MG63 (cell line): ENCODE data around the gene TCAIM. TPM values are rescaled to one million over a fixed set of nuclear protein-coding genes. Genes with fewer than 3 reads are reported as not detected.

ENCODE experiments used
- DNase-seq: peaks from one replicate; pipeline ENCODE4 v3.0.0-alpha.2; 2020
- H3K27me3 ChIP-seq: fragments of 250-450 bp; sonication (Bioruptor Pico); 2 replicates; pipeline ENCODE4 v1.5.1; 2020; ENCODE audit warnings: mild to moderate bottlenecking, moderate library complexity
- H3K36me3 ChIP-seq: fragments of 250-450 bp; sonication (Bioruptor Pico); 2 replicates; pipeline ENCODE4 v1.5.1; 2020; ENCODE audit warnings: mild to moderate bottlenecking, moderate library complexity
- H3K4me3 ChIP-seq: fragments of 250-450 bp; sonication (Bioruptor Pico); 2 replicates; pipeline ENCODE4 v1.5.1; 2020; ENCODE audit warnings: mild to moderate bottlenecking, moderate library complexity
- H3K9me3 ChIP-seq: fragments of 250-450 bp; sonication (Bioruptor Pico); 2 replicates; pipeline ENCODE4 v1.5.1; 2020; ENCODE audit warnings: mild to moderate bottlenecking, moderate library complexity
- total RNA-seq: library from RNA; depleted of rRNA; stranded (reverse); fragments of >200 nt; shearing (Covaris generic); gene quantifications from 2 replicates; pipeline ENCODE4 v1.2.3, GENCODE V29; 2014; ENCODE audit warnings: low replicate concordance

TCAIM gene
- total RNA-seq, 1 experiment from 2014 or later, result 15.2 TPM

GRCh38 chr3:44419923-44420650 lies 81.5 kb downstream of the TCAIM start:
- Histone ChIP-seq H3K36me3 (no peaks in the 10 kb centered on the region), H3K4me3 (no peak overlapping the region), H3K27me3 (no peaks in the 10 kb centered on the region), H3K9me3 (no peaks in the 10 kb centered on the region)
- no peak for DNase-seq

- no peak for DNase-seq
- no peaks in the 10 kb centered on the region for H3K9me3 ChIP-seq
- no peaks in the 10 kb centered on the region for H3K36me3 ChIP-seq
Observed at GRCh38 chr3:44420676-44421075, 82.1 kb downstream of the TCAIM start.

DNA sequence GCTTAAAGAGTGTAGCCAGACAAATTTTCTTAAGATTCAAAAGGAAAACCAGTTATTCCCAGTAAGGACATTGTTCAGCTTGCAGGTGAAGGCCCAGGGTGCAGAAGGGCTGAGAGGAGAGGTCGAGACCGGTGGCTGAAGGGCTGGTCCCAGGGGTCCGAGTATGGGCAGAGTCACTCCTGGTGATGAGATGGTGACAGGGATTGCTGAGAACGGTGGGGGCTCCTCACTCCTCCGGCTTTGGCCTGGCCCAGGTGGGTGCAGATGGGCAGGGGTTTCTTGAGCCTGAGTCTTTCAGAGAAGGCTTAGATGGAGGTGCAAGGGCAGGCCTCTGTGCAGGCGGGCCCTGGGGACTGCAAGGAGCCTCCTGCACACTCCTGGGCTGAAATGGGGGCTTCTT lies 82.7 kb downstream of the TCAIM start:
- Histone ChIP-seq H3K36me3 (no peaks in the 10 kb centered on the region), H3K4me3 (no peak overlapping the region), H3K9me3 (no peaks in the 10 kb centered on the region), H3K27me3 (no peaks in the 10 kb centered on the region)
- DNase-seq, result no peak

More at GRCh38 chr3:44420676-44421075, 82.1 kb downstream of the TCAIM start:
- no peak overlapping the region for H3K4me3 ChIP-seq
- no peaks in the 10 kb centered on the region for H3K27me3 ChIP-seq

DNA sequence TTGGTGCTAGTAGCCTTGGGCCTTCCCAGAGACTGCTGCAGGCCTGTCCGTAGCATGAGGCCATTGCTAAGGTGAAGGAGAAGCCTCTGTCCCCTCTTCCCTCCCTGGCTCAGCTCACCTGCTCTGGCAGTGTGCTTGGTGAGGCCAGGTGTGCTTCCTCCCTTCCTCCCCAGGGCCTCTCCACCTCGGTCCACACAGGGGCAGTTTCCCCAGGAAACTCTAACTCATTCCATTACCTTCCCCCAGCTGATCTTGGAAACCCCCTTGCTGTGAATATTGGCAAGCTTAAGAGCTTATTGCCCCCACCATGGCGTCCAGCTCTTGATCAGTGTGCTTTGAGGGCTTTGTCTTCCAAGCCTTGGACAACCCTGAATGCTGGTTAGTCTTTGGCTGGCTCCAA lies 86.2 kb downstream of the TCAIM start:
- no peak for DNase-seq
- H3K9me3 ChIP-seq, result no peaks in the 10 kb centered on the region
- H3K36me3 ChIP-seq, result no peaks in the 10 kb centered on the region
- no peaks in the 10 kb centered on the region for H3K27me3 ChIP-seq
- no peak overlapping the region for H3K4me3 ChIP-seq

- Histone ChIP-seq H3K9me3 (no peaks in the 10 kb centered on the region), H3K27me3 (no peaks in the 10 kb centered on the region), H3K36me3 (no peaks in the 10 kb centered on the region), H3K4me3 (no peak overlapping the region)
- DNase-seq, result no peak
Observed at GRCh38 chr3:44427683-44428082, 89.1 kb downstream of the TCAIM start.

- no peaks in the 10 kb centered on the region for H3K36me3 ChIP-seq
- DNase-seq, result no peak
Observed at GRCh38 chr3:44428910-44429309, 90.3 kb downstream of the TCAIM start.

DNA sequence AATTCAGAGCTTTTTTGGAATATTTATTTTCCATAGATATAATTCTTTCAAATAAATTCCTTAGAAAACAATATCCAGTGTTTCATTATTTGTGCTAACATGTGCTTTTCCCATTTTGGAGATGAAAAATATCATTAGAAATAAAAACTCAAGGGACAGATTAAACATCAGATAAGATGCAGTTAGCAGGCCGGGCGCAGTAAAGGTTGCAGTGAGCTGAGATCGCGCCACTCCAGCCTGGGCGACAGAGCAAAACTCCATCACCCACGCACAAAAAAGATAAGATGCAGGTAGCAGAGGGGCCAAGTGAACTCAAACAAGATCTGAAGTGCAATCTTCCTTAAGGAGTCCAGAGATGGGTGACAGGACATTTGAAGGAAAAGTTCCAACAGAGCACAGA lies 90.9 kb downstream of the TCAIM start:
- H3K36me3 ChIP-seq, result no peaks in the 10 kb centered on the region
- no peaks in the 10 kb centered on the region for H3K9me3 ChIP-seq
- DNase-seq, result no peak
- no peaks in the 10 kb centered on the region for H3K27me3 ChIP-seq
- H3K4me3 ChIP-seq, result no peak overlapping the region

More at GRCh38 chr3:44428910-44429309, 90.3 kb downstream of the TCAIM start:
- Histone ChIP-seq H3K27me3 (no peaks in the 10 kb centered on the region), H3K9me3 (no peaks in the 10 kb centered on the region), H3K4me3 (no peak overlapping the region)

DNA sequence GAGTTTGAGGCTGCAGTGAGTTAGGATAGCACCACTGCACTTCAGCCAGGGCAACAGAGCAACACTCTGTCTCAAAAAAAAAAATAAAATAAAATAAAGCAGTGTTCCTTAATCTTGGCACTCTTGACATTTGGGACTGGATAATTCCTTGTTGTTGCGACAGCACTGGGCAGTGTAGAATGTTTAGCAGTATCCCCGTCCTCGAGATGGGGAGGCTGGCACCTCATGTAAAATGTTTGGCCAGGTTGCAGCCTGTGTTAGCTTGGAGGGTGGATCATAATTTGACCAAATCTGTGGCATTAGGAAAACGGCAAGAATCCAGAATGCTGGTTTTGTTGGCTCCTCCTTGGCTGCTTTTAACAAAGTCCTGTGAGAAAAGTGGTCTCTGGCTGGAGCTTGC lies 91.9 kb downstream of the TCAIM start:
- DNase-seq, result no peak
- no peaks in the 10 kb centered on the region for H3K9me3 ChIP-seq
- no peaks in the 10 kb centered on the region for H3K27me3 ChIP-seq
- no peak overlapping the region for H3K4me3 ChIP-seq
- no peaks in the 10 kb centered on the region for H3K36me3 ChIP-seq

DNA sequence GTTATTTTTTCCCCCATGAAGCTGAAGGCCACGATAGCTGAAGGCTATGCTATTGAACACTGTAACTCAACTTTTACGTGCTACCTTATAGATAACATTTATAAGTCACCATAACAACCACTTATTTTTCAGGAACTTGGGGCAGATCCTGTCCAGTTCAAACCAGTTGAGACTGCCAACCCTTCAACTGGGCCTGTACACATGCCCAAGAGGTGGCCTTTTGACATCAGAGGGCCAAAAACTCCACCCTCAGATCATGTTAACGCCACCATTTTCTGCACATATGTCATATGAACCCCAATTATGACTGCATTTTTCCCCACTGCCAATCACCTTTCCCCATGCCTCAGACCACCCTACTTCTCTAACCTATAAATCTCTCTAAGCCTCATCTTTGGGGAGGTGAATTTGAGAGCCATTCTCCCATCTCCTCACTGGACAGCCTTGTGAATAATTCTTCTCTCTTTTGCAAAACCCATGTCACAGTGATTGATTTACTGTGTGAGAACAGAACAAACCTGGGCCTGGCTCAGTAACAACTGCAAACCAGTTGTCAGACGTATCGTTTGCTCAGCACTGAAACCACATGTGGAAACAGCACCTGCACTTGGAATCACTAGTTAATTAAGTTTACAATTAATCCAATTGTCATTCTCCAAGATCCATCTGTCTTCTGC lies 96.4 kb downstream of the TCAIM start:
- no peaks in the 10 kb centered on the region for H3K36me3 ChIP-seq

GRCh38 chr3:44436181-44436580 lies 97.6 kb downstream of the TCAIM start:
- H3K27me3 ChIP-seq, result no peaks in the 10 kb centered on the region
- no peak overlapping the region for H3K4me3 ChIP-seq
- DNase-seq, result no peak
- H3K36me3 ChIP-seq, result no peaks in the 10 kb centered on the region
- no peaks in the 10 kb centered on the region for H3K9me3 ChIP-seq

More for the DNA sequence above, 96.4 kb downstream of the TCAIM start:
- no peaks in the 10 kb centered on the region for H3K27me3 ChIP-seq
- H3K4me3 ChIP-seq, result no peak overlapping the region
- no peak for DNase-seq
- no peaks in the 10 kb centered on the region for H3K9me3 ChIP-seq

DNA sequence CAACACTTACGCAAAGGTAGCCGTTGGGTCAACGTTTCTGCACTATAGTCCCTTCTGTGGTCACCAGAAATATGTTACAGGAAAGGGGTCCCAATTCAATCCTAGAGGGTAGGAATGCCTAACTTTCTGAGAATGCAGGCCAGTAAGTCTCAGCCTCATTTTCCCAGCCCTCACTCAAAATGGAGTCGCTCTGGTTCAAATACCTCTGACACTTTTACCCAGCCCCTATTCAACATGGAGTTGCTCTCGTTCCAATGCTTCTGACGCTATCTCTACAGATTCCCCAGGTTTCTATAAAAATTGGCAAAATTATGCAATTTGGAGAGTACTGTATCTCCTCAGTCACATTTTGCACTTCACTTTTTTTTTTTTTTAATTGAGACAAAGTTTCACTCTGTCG lies 99.2 kb downstream of the TCAIM start:
- no peak overlapping the region for H3K4me3 ChIP-seq
- H3K27me3 ChIP-seq, result no peaks in the 10 kb centered on the region
- DNase-seq, result no peak
- H3K9me3 ChIP-seq, result no peaks in the 10 kb centered on the region
- H3K36me3 ChIP-seq, result no peaks in the 10 kb centered on the region

GRCh38 chr3:44439499-44440295 lies 101.1 kb downstream of the TCAIM start:
- no peak for DNase-seq
- H3K9me3 ChIP-seq, result no peaks in the 10 kb centered on the region
- H3K4me3 ChIP-seq, result no peak overlapping the region

DNA sequence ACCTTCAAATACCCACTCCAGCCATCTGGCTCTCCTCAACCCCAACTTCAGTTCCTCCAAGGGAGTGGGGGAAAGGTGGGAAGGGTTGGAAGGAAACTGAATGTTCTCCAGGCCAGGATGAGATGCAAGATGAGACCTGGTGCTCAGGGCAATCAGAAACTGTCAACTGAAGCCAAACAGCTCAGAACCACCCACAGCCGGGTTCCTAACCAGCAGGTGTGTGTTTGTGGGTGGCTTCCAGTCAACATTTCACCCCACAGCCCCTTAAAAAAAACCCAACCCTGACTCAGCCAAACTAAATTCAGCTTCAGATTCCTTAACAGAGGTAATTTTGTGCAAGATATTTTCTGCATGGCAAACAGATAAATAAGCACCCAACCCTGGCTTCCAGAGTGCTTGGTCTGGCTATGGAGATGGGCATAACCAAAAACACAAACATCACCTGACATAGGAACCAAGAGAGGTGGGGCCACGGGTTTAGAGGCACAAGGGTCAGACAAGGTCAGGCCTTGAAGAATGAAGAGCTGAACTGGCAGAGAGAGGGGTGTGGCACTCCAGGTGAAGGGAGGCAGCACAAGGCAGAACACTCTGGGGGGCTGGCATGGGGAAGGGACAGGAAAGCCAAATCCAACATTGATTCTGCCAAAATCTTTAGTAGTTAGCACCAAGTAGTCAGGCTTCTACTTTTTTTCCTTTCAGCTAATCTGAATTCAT lies 104.2 kb downstream of the TCAIM start:
- no peak overlapping the region for H3K4me3 ChIP-seq
- peaks cover 15% of the 10 kb centered on the region for H3K36me3 ChIP-seq
- H3K27me3 ChIP-seq, result no peaks in the 10 kb centered on the region
- no peak for DNase-seq
- no peaks in the 10 kb centered on the region; the same call in 1 of the 2 replicates for H3K9me3 ChIP-seq

More at GRCh38 chr3:44439499-44440295, 101.1 kb downstream of the TCAIM start:
- H3K36me3 ChIP-seq, result no peaks in the 10 kb centered on the region
- no peaks in the 10 kb centered on the region for H3K27me3 ChIP-seq

- Histone ChIP-seq H3K36me3 (peaks cover 26% of the 10 kb centered on the region), H3K27me3 (no peaks in the 10 kb centered on the region), H3K9me3 (no peaks in the 10 kb centered on the region; the same call in 1 of the 2 replicates), H3K4me3 (no peak overlapping the region)
- DNase-seq, result no peak
Observed at GRCh38 chr3:44444437-44444836, 105.9 kb downstream of the TCAIM start.

GRCh38 chr3:44444896-44445691 lies 106.5 kb downstream of the TCAIM start:
- DNase-seq, result no peak
- peaks cover 32% of the 10 kb centered on the region for H3K36me3 ChIP-seq
- no peak overlapping the region for H3K4me3 ChIP-seq
- no peaks in the 10 kb centered on the region for H3K27me3 ChIP-seq
- no peaks in the 10 kb centered on the region; the same call in 1 of the 2 replicates for H3K9me3 ChIP-seq

GRCh38 chr3:44445786-44446185 lies 107.2 kb downstream of the TCAIM start:
- Histone ChIP-seq H3K36me3 (peaks cover 34% of the 10 kb centered on the region), H3K9me3 (no peaks in the 10 kb centered on the region; the same call in 1 of the 2 replicates), H3K4me3 (no peak overlapping the region), H3K27me3 (no peaks in the 10 kb centered on the region)
- DNase-seq, result no peak
